Breast epithelium (tissue), 4 donors: Measurements from ENCODE around the gene HNRNPUL2. TPM values are rescaled to one million over a fixed set of nuclear protein-coding genes. Genes with fewer than 3 reads are reported as not detected.
A peak's percentile ranks its signal among the peaks of the same experiment; 100 is the strongest.

ENCODE experiments used
- DNase-seq, 2 donors: peaks; one replicate each; pipeline ENCODE4 v3.0.0-alpha.2; 2019; ENCODE audit warnings: low spot score in 2 of 2
- H3K27ac ChIP-seq, 2 donors: fragments of 200-600 bp; sonication (generic) in 1 of 2; one replicate each; pipeline ENCODE4 v1.5.1; 2016 to 2019; ENCODE audit warnings: mild to moderate bottlenecking in 1 of 2
- H3K27me3 ChIP-seq, 2 donors: fragments of 200-600 bp; sonication (generic) in 1 of 2; one replicate each; pipeline versions ENCODE4 v1.5.1 to v1.6.0; 2017 to 2019; ENCODE audit warnings: control low read depth in 1 of 2, mild to moderate bottlenecking in 1 of 2
- H3K36me3 ChIP-seq: fragments of 200-600 bp; one replicate; pipeline ENCODE4 v1.5.1; 2019
- H3K4me1 ChIP-seq, 2 donors: fragments of 200-600 bp; sonication (generic); one replicate each; pipeline ENCODE4 v1.5.1; 2016 to 2019; ENCODE audit warnings: control low read depth in 1 of 2
- H3K4me3 ChIP-seq, 3 donors: fragments of 200-600 bp; sonication (generic); 1 replicate in 2 of 3; 2 replicates in 1 of 3; pipeline ENCODE4 v1.5.1; 2016 to 2019; ENCODE audit warnings: mild to moderate bottlenecking in 3 of 3, moderate library complexity in 2 of 3
- H3K9me3 ChIP-seq, 2 donors: fragments of 200-600 bp; sonication (generic) in 1 of 2; one replicate each; pipeline ENCODE4 v1.5.1; 2016 to 2019; ENCODE audit warnings: control low read depth in 1 of 2
- CTCF ChIP-seq, 3 donors: fragments of 450-650 bp; IDR thresholded peaks; one replicate each; pipeline ENCODE4 v1.5.1; 2016 to 2017; ENCODE audit warnings: antibody characterized with exemption in 3 of 3, mild to moderate bottlenecking in 3 of 3, moderate library complexity in 3 of 3
- POLR2A ChIP-seq: fragments of 450-650 bp; IDR thresholded peaks from one replicate; pipeline ENCODE4 v1.6.1; 2016; ENCODE audit warnings: antibody characterized with exemption, mild to moderate bottlenecking, moderate library complexity
- POLR2AphosphoS5 ChIP-seq, 3 donors: sonication (generic); formaldehyde crosslinking; IDR thresholded peaks; one replicate each; pipeline ENCODE4 v1.6.1; 2017; ENCODE audit warnings: antibody characterized with exemption in 3 of 3
- intact Hi-C: fragments of 100-400 bp; cut with DNase I; formaldehyde crosslinking; loops from one replicate; pipeline ENCODE4 v1.15.1; 2023; ENCODE audit warnings: low total_unique reads
- total RNA-seq, 3 donors: library from RNA; depleted of rRNA; stranded (reverse); fragments of >200 nt; gene quantifications; one replicate each; pipeline ENCODE4 v1.1.0, GENCODE V29; 2016

The HNRNPUL2 gene
- total RNA-seq, 3 donors from 2014 or later = 22.3 to 24.5 (median 23.6) TPM

DNA sequence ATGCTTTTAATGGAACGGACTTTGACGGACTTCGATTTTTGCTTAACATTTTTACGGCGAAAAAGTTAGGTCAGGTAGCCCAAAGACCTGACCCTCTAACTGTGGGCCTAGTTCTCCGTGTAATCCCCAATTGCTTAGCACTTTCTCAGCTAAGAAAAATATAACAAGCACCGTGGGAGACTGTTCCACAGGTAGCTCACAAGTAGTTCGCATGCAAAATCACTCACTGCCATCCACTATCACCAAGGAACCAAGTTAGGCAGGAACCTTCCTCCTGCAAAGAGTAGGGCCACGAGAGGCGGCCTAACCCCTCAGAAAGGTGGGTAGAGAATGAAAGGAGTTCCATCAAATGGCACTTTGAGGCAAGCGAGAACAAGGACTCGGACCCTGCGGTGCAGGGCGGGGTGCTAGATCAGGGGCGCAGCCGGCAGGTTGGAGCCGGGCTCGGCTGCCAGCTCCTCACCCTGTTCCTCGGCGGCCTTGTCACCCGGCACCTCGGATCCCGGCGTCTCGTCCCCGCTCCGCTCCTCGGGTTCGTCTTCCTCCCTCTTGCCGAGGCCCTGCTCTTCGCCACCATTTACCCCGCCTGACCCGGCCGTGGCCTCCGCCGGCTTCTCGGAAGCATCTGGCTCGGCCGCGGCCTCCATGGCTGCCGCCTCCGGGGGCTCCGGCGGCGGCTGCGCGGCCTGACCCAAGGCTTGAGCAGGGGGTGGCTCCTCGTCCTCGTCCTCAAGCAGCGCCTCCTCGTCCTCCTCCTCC lies 922 bp downstream of the HNRNPUL2 start:
- H3K36me3 ChIP-seq = peaks cover 5% of the 10 kb centered on the region
- peak overlapping the region; percentile 86 to 98 (median 92) for H3K4me3 ChIP-seq
- H3K27me3 ChIP-seq = no peaks in the 10 kb centered on the region
- intact Hi-C loops = no loop called here
- TF ChIP-seq POLR2AphosphoS5 (IDR thresholded peaks at IDR 0.05) (no peak), POLR2A (no peak)
- H3K9me3 ChIP-seq = no peaks in the 10 kb centered on the region
- H3K27ac ChIP-seq = peak overlapping the region; percentile 93 to 97
- peaks cover 3 to 18% of the 10 kb centered on the region in 2 donors for H3K4me1 ChIP-seq
- no peak for DNase-seq

- peak overlapping the region; percentile 93 to 97 for H3K27ac ChIP-seq
- no peak for DNase-seq
- no peaks in the 10 kb centered on the region for H3K27me3 ChIP-seq
- H3K4me1 ChIP-seq = peaks cover 3 to 18% of the 10 kb centered on the region in 2 donors
- H3K4me3 ChIP-seq = peak overlapping the region; percentile 86 to 98 (median 92)
- TF ChIP-seq POLR2A = no peak
- H3K9me3 ChIP-seq = no peaks in the 10 kb centered on the region
- peaks cover 10% of the 10 kb centered on the region for H3K36me3 ChIP-seq
- intact Hi-C loops = no loop called here
Observed at GRCh38 chr11:62725646-62726045, 1.6 kb downstream of the HNRNPUL2 start.

GRCh38 chr11:62724171-62724570 lies 3.1 kb downstream of the HNRNPUL2 start:
- intact Hi-C loops = no loop called here
- H3K27me3 ChIP-seq = no peaks in the 10 kb centered on the region
- TF ChIP-seq POLR2AphosphoS5 (IDR thresholded peaks at IDR 0.05) (no peak), CTCF (IDR thresholded peaks at IDR 0.05) (no peak), POLR2A (no peak)
- peaks cover 0 to 9% of the 10 kb centered on the region in 2 donors for H3K4me1 ChIP-seq
- peaks cover 10% of the 10 kb centered on the region for H3K36me3 ChIP-seq
- DNase-seq = no peak
- no peaks in the 10 kb centered on the region for H3K9me3 ChIP-seq
- H3K27ac ChIP-seq = peak overlapping the region in 1 of 2 donors; percentile 2
- peak overlapping the region in 2 of 3 donors; percentile 86 to 98 for H3K4me3 ChIP-seq

- H3K36me3 ChIP-seq = peaks cover 10% of the 10 kb centered on the region
- intact Hi-C loops = no loop called here
- H3K4me3 ChIP-seq = no peak overlapping the region
- H3K27me3 ChIP-seq = no peaks in the 10 kb centered on the region
- H3K4me1 ChIP-seq = peaks cover 0 to 9% of the 10 kb centered on the region in 2 donors
- no peak for DNase-seq
- no peaks in the 10 kb centered on the region for H3K9me3 ChIP-seq
- no peak for TF ChIP-seq POLR2A
- TF ChIP-seq POLR2AphosphoS5 (IDR thresholded peaks at IDR 0.05) = no peak
- TF ChIP-seq CTCF (IDR thresholded peaks at IDR 0.05) = no peak
- H3K27ac ChIP-seq = no peak overlapping the region
Observed at GRCh38 chr11:62721994-62722393, 5.3 kb downstream of the HNRNPUL2 start.

DNA sequence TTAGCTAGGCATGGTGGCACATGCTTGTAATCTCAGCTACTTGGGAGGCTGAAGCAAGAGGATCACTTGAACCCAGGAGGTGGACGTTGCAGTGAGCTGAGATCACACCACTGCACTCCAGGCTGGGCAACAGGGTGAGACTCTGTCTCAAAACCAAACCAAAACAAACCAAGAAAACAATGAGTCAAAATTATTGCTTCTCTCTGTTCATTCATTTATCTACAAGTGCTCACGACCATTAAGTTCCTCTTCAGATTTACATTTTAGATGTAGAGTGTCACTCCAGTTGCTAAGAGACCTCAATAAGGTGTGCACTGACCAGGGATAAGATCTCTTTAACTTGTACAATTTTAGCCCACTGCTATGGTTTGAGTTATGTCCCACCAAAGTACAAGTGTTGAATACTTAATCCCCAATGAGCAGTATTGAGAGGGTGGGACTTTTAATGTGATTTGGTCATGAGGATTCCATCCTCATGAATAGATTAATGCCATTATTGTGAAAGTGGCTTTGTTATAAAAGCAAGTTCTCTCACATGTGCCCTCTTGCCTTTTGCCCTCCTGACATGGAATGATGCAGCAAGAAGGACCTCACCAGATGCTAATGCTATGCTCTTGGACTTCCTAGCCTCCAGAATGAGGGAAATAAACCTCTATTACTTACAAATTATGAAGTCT lies 7.8 kb downstream of the HNRNPUL2 start:
- intact Hi-C loops = no loop called here
- Histone ChIP-seq H3K27ac (peak overlapping the region in 1 of 2 donors; percentile 6), H3K9me3 (no peaks in the 10 kb centered on the region), H3K4me3 (no peak overlapping the region), H3K36me3 (peaks cover 10% of the 10 kb centered on the region), H3K27me3 (no peaks in the 10 kb centered on the region), H3K4me1 (peaks cover 0 to 18% of the 10 kb centered on the region in 2 donors)
- TF ChIP-seq CTCF (IDR thresholded peaks at IDR 0.05) = no peak
- no peak for TF ChIP-seq POLR2A
- TF ChIP-seq POLR2AphosphoS5 (IDR thresholded peaks at IDR 0.05) = no peak
- no peak for DNase-seq

DNA sequence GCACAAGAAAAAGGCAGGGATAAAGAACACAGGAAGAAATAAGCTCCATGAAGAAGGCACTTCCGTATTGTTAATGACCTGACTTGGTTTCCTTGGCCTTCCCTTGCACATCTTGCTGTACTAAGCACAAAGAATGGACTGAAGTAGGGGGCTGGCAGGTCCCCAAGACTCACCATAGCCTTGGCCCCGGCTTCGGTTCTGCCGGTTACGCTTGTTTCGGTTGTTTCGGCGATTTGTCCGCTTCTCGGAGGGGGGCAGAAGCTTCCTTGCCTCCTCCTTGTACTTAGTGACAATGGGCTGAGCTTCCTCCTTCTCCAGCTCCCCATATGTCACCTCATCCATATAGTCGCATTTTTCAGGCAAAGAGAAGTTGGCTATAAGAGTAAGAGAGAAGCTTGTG lies 10.4 kb downstream of the HNRNPUL2 start:
- Histone ChIP-seq H3K36me3 (peaks cover 10% of the 10 kb centered on the region), H3K9me3 (no peaks in the 10 kb centered on the region), H3K4me3 (no peak overlapping the region), H3K4me1 (peaks cover 0 to 9% of the 10 kb centered on the region in 2 donors), H3K27me3 (no peaks in the 10 kb centered on the region), H3K27ac (peak overlapping the region; percentile 13 to 54)
- TF ChIP-seq POLR2AphosphoS5 (IDR thresholded peaks at IDR 0.05) (no peak), CTCF (IDR thresholded peaks at IDR 0.05) (no peak), POLR2A (no peak)
- DNase-seq = no peak
- intact Hi-C loops = no loop called here
